ENCODE data around the gene NINJ2.
"Not testable (repeated sequence)": the region's sequence is repeated elsewhere in the genome, so short reads cannot be mapped to it uniquely, and the experiment has no call there.

The NINJ2 gene, protein sequence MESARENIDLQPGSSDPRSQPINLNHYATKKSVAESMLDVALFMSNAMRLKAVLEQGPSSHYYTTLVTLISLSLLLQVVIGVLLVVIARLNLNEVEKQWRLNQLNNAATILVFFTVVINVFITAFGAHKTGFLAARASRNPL

DNA sequence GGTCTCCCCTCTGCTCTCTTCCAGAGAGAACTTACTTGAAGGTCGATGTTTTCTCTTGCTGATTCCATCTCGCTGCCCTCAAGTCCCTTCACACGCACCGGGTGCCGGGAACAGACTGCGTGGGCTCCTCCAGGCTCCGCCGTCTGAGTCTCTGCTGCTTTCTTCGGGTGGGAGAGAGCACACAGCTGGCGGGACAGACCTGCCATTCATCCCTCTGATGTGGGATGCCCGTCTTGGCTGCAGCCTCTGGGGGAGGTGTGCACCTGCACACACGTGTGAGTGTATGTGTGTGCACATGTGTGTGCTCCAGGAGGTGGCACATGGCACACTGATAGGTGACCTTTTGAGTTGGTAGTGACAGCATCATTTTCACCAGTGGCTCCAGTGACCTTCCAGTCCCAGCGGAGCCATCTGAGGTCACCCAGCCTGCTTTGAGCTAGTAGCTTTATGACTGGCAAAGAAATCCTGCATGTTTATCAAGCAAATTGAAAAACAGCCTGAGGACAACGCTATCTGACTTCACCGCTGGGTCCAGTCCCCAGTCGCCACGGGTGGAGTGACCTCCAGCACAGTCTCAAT is at the start of gene NINJ2:
TSS of gene NINJ2 (minus strand) at position 153 of the 579 bp plus-strand sequence. CDS start at position 68, 85 bp downstream.
- peak in 12 of 51 donors; percentile 15 to 79 (median 41) for DNase-seq

- DNase-seq: peak in 12 of 51 donors; percentile 1 to 60 (median 22)
Measured at GRCh38 chr12:712172-712863, 49.1 kb upstream of the NINJ2 start.

DNA sequence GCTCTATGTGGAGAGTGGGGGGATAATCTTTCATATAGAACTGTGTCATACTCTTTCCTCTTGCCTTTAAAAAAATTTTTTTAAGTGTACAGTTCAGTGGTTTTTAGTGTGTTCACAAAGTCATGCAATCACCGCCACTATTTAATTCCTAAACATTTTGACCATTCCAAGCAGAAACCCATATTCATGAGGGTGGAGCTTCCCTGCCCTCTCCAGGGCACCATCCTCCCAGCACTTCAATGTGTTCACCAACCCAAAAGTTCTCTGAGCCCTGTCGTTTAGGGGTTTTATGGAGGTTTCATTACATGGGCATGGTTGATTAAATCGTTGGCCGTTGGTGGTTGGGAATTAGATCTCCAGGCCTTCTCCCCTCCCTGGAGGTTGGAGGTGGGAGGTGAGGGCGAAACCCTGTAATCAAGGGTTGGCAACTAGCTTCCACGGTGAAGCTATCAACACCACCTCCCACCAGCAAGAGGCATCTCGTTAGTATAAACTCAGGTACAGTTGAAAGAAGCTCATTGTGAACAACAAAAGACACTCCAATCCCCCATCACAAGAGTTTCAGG is 46.3 kb upstream of the NINJ2 start:
- no peak for DNase-seq

DNA sequence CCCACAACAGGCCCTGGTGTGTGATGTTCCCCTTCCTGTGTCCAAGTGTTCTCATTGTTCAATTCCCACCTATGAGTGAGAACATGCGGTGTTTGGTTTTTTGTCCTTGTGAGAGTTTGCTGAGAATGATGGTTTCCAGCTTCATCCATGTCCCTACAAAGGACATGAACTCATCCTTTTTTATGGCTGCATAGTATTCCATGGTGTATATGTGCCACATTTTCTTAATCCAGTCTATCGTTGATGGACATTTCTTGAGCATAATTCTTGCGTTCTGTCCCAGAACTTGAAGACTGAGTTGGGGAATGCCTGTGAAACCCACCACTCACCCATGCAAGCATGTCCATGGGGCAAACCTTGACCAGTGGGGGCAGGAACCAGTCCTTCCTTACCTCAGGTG is 44.8 kb upstream of the NINJ2 start:
- not testable (repeated sequence) for DNase-seq

GRCh38 chr12:704516-705242 is 41.4 kb upstream of the NINJ2 start:
- DNase-seq: no peak

- peak in 34 of 51 donors; percentile 16 to 90 (median 56) for DNase-seq
Measured at GRCh38 chr12:701896-702539, 38.8 kb upstream of the NINJ2 start.

- no peak for DNase-seq
Measured at GRCh38 chr12:700016-700415, 36.8 kb upstream of the NINJ2 start.

GRCh38 chr12:698222-698621 is 35.0 kb upstream of the NINJ2 start:
- DNase-seq: not testable (repeated sequence)

GRCh38 chr12:697481-697880 is 34.2 kb upstream of the NINJ2 start:
- no peak for DNase-seq

DNA sequence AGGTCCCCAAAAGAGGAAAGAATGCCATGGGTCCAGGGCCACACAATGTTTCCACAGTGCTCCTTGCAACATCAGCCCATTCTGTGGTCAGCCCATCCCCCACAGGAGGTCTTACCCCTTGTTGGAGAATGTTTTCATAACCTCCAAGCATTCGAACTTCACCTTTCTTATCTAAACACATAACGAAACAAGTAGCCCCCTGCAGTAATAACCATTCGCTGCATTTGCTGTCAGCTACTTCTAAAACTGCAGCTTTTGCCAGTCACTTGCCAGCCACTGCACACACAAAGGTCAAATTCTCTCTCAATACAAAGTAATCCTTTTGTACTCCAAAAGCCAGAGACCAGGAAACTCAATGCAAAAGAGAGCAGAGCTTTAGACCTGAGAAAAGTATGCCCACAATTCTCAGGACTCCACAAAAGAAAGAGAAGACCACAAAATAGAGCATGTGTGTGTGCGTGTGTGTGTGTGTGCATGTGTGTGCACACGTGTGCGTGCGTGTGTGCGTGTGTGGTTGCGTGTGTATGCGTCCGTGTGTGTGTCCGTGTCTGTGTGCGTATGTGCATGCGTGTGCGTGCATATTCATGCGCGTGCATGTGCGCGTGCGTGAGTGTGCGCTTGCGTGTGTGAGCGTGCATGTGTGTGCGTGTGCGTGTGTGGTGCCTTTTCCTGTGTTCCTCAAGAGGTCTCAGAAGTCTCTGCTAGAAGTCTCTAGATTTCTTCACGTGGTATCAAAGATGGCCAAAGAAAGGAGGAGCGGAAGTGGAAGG is 31.7 kb upstream of the NINJ2 start:
- DNase-seq: peak in 2 of 51 donors; percentile 27 to 42

GRCh38 chr12:693934-694533 is 30.8 kb upstream of the NINJ2 start:
- DNase-seq: no peak

DNA sequence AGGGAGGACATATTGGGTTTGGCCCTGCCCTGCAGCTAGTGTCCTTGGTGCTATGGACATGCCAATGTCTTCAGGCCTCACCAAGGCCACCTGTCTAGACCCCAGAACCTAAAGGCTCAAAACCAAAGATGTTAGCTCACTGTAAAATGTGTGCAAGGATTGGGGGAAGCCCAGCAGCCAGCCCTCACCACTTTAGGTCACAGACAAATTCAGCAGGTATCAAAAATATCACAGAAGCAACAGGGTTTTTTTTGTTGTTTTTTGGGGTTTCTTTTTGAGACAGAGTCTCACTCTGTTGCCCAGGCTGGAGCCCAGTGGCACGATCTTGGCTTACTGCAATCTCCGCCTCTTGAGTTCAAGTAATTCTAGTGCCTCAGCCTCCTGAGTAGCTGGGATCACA is 29.0 kb upstream of the NINJ2 start:
- no peak for DNase-seq

GRCh38 chr12:690466-690865 is 27.2 kb upstream of the NINJ2 start:
- no peak for DNase-seq

DNA sequence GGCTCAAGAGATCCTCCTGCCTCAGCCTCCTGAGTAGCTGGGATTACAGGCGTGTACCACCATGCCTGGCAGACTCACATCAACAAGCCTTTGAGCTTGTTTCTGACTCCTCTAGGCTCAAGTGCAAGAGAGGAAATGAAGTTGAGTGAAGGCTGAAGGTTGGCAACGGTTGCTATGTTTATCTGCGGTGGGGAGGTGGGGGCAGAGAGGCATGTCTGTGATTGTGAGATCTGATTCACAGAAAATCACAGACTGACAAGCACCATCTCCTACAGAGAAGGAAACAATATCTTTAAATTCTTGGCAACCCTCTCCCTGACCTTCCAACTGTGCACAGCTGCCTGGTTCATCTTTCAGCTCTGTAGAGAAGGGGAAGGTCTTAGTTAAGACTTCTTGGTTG is 22.1 kb upstream of the NINJ2 start:
- no peak for DNase-seq

DNA sequence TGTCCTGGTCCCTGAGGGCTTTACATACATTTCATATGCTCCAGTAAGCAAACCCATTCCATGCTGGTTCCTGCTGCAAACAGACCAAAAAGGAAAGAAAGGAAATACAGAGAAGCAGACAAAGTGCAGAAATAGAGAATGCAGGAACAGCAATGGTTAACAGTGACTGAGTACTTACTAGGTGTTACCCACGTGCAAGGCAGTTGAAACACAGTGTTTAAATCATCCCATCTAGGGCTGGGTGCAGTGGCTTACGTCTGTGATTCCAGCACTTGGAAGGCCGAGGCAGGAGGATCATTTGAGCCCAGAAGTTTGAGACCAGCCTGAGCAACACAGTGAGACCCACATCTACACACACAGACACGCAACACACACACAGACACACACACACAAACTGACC is 21.2 kb upstream of the NINJ2 start:
- no peak for DNase-seq

- no peak for DNase-seq
Measured at GRCh38 chr12:681568-682256, 18.5 kb upstream of the NINJ2 start.

DNA sequence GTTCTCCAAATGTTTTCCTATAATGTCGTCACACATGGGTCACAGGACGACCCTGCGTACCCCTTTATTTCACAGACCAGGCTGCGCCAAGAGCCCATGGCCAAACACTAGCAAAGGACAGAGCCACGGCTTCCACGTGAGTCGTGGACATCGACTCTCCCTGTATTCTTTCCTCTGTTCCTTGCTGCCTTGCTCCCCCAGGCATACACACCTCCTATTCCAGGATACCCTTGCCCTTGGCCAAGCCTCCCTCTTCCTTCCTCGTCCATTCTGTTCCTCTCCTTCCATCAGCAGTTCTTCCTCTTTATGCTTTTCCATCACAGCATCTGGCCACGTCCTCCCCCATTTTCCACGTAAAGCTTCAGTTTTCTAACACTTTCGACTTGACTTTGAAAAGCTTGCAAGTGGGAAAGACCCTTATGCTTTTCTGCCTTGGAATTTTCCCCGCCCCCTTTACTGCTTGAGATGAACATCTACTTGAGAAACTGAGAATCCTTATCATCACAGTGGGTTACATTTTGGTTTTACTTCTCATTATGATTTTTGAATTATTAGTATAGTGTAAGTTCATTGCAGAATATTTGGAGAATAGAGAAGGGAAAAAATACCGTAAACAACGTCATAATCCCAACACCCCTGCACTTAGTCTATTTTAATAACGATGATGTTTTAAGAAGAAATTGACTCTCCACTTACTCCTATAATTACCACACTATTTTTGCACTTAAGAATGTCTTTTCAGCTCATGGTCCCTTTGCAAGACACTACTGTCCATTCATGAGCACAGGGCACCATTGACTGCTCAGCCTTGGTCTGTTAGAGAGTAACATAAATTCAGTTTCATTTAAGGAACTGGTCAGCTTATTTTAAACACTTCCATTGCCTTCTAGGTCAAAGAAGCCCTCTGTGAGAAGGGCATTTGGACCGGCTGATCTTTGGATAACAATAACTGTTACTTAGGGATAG is 15.8 kb upstream of the NINJ2 start:
- DNase-seq: no peak

- DNase-seq: peak in 3 of 51 donors; percentile 13 to 21 (median 16)
Measured at GRCh38 chr12:675562-675961, 12.3 kb upstream of the NINJ2 start.

All from hypothalamus (tissue), 51 donors.